Neural crest cell (in vitro differentiated cells): ENCODE data around the gene TLE5. TPM values are rescaled to one million over a fixed set of nuclear protein-coding genes. Genes with fewer than 3 reads are reported as not detected.
A peak's percentile ranks its signal among the peaks of the same experiment; 100 is the strongest.

Source experiments
- DNase-seq: peaks from one replicate; pipeline ENCODE4 v3.0.0; 2021; ENCODE audit warnings: low read depth, mixed read lengths, low spot score
- H3K27ac Mint-ChIP-seq: one replicate; pipeline ENCODE4 v1.8.0; 2021; ENCODE audit warnings: mild to moderate bottlenecking, mixed read lengths; ENCODE audit not compliant: unreplicated experiment
- H3K27me3 Mint-ChIP-seq: 2 replicates; pipeline ENCODE4 v1.8.0; 2021; ENCODE audit warnings: low read depth, mild to moderate bottlenecking, mixed read lengths
- H3K36me3 Mint-ChIP-seq: 2 replicates; pipeline ENCODE4 v1.8.0; 2021; ENCODE audit warnings: low read depth, mild to moderate bottlenecking, mixed read lengths
- H3K4me1 Mint-ChIP-seq: 2 replicates; pipeline ENCODE4 v1.8.0; 2021; ENCODE audit warnings: mixed read lengths
- H3K4me3 Mint-ChIP-seq: one replicate; pipeline ENCODE4 v1.8.0; 2021; ENCODE audit warnings: mild to moderate bottlenecking, mixed read lengths
- H3K9me3 Mint-ChIP-seq: 2 replicates; pipeline ENCODE4 v1.8.0; 2021; ENCODE audit warnings: mixed read lengths
- total RNA-seq: library from RNA; stranded (reverse); gene quantifications from 2 replicates; pipeline ENCODE4 v1.2.1, GENCODE V29; 2021
- TF ChIP-seq, protein P1 (sequence below): fragments of 200-600 bp; sonication (generic); conservative IDR thresholded peaks from 2 replicates; pipeline ENCODE4 v1.5.0; 2021; ENCODE audit warnings: antibody characterized with exemption, mild to moderate bottlenecking

TLE5 gene
- total RNA-seq, 1 donor from 2014 or later = 247 TPM

DNA sequence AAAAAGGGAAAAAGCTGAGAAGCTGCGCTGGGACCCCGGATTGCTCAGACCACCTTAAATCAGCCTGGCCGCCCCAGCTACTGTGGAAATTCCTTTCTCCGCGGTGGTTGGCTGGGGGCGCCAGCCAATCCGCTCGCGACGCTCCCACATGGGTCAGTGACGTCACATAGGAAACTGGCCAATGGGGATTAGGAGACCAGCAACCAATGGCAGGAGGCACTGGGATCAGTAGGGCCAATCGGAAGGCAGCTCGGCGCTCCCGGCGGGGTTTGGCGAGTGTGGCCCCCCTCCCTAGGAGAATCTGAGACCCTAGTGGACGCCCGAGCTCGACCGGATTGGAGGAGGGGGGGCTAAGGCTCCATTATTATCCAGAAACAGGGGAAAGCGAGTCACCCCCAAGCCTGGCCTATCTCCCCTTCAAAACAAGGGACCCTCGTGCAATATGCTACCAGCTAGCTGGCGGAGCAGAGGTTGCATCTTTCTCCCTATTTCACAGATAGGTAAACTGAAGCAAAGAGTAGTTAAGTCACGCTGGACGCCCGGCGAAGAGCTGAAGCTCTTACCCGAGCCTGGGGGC is 26.7 kb downstream of the TLE5 start:
- Mint-ChIP-seq H3K27me3 (peaks cover 92% of the 10 kb centered on the region), H3K36me3 (no peaks in the 10 kb centered on the region), H3K27ac (peak overlapping the region; percentile 92), H3K4me3 (peak overlapping the region; percentile 87), H3K9me3 (no peaks in the 10 kb centered on the region), H3K4me1 (peaks cover 23% of the 10 kb centered on the region)
- TF ChIP-seq, protein P1, sequence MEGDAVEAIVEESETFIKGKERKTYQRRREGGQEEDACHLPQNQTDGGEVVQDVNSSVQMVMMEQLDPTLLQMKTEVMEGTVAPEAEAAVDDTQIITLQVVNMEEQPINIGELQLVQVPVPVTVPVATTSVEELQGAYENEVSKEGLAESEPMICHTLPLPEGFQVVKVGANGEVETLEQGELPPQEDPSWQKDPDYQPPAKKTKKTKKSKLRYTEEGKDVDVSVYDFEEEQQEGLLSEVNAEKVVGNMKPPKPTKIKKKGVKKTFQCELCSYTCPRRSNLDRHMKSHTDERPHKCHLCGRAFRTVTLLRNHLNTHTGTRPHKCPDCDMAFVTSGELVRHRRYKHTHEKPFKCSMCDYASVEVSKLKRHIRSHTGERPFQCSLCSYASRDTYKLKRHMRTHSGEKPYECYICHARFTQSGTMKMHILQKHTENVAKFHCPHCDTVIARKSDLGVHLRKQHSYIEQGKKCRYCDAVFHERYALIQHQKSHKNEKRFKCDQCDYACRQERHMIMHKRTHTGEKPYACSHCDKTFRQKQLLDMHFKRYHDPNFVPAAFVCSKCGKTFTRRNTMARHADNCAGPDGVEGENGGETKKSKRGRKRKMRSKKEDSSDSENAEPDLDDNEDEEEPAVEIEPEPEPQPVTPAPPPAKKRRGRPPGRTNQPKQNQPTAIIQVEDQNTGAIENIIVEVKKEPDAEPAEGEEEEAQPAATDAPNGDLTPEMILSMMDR = no peak
- DNase-seq = peak; percentile 94

DNA sequence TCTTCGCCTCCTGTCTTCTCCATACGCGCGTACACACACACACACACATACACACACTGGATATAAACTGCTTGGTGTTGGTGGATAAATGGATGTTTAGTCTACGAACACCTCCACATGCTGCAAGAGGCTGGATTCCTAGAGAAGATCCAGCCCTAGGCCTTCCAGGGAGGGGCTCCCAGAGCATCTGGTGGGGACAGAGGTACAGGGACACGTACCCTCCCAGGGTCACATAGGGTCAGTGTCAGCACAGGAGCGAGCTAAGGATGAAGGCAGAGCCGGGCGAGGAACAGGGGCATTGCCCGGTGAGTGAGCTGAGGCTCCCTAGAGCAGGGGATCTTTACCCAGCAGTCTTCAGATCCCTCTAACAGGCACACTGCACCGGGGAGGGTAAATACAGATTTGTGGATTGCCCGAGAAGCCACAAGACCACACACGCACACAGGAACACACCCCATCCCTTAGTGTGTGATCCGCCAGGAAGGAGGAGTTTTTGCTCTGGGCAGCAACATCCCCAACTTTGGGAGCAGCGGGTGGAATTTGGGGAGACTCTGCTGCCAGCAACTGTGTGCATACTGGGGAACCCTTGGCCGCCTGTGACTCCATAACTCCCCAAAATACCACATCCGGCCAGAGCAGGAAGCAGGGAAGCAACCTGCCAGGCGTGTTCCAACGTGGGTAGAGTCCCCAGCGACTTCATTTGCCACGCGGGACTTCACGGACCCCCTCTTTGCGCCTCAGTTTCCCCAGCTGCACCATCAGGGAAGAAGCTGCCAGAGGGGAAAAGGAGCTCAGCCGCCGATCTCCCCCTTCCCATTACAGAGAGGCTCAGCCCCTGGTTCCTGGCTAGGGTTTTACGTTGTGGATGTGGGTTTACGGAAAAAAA is 27.4 kb downstream of the TLE5 start:
- peak overlapping the region; percentile 87 for H3K4me3 Mint-ChIP-seq
- H3K36me3 Mint-ChIP-seq = no peaks in the 10 kb centered on the region
- H3K27ac Mint-ChIP-seq = no peak overlapping the region
- peaks cover 92% of the 10 kb centered on the region for H3K27me3 Mint-ChIP-seq
- no peak for DNase-seq
- H3K4me1 Mint-ChIP-seq = peaks cover 25% of the 10 kb centered on the region
- TF ChIP-seq, protein P1 = no peak
- no peaks in the 10 kb centered on the region for H3K9me3 Mint-ChIP-seq

DNA sequence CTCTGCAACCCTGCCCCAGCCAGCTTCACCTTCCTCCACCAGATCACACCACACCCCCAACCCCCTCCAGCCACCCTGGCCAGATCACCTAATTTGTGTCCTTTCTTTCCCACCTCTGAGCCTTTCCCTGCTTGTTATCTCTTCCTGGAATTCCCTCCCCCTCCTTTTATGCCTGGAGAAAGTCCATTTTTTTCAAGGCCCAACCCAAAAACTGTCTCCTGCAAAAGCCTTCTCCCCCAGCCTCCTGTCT is 28.0 kb downstream of the TLE5 start:
- TF ChIP-seq, protein P1 = no peak
- no peak overlapping the region for H3K27ac Mint-ChIP-seq
- no peaks in the 10 kb centered on the region for H3K36me3 Mint-ChIP-seq
- H3K4me1 Mint-ChIP-seq = peaks cover 26% of the 10 kb centered on the region
- no peak for DNase-seq
- H3K27me3 Mint-ChIP-seq = peaks cover 92% of the 10 kb centered on the region
- H3K9me3 Mint-ChIP-seq = no peaks in the 10 kb centered on the region
- no peak overlapping the region for H3K4me3 Mint-ChIP-seq

DNA sequence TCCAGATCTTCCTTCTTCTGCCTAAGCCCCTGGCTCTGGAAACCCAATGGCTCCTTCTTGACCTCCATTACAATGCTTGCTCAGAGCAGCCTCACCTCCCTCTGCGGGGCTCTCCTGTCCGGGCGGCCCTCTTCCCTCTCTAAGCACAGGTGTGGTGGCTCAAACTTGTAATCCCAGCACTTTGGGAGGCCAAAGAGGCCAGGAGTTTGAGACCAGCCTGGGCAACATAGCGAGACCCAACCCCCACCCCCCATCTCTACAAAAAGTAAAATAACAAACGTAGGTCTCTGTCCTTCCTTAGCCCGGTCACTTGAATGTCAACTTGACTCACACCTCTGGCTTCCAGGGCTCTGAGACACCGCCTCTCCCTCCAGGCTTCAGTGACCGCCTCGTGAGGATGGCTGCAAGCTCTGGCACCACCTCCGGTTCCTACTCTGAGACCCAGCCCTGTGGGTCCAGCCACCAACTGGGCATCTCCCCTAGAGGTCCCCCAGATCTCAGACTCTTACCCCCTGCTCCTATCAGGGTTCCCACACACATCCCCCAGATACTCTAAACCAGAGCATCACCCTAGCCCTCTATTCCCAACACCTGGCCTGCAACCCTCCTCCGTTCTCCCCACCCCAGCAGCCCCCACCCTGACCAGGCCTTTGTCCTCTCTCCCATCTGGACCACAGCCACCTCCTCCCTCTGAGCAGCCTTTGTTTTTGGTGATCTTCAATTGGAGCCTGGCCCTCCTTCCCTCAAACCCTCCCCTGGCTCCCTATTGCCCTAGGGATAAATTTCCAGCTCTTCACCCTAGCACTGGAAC is 28.5 kb downstream of the TLE5 start:
- H3K27me3 Mint-ChIP-seq = peaks cover 90% of the 10 kb centered on the region
- no peaks in the 10 kb centered on the region for H3K36me3 Mint-ChIP-seq
- peaks cover 26% of the 10 kb centered on the region for H3K4me1 Mint-ChIP-seq
- peak overlapping the region; percentile 15 for H3K4me3 Mint-ChIP-seq
- H3K27ac Mint-ChIP-seq = no peak overlapping the region
- H3K9me3 Mint-ChIP-seq = no peaks in the 10 kb centered on the region
- DNase-seq = no peak
- TF ChIP-seq, protein P1 = no peak

DNA sequence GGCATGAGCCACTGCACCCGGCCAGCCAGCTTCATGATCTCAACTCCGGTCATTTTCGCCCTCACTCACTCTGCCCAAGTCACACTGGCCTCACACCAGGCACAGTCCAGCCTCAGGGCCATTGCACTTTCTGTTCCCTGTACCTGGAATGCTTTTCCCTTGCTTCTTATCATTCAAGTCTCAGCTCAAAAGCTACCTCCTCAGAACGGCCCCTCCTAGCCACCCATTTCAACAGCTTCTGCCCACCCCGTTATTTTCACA is 30.8 kb downstream of the TLE5 start:
- no peak overlapping the region for H3K27ac Mint-ChIP-seq
- H3K4me1 Mint-ChIP-seq = peaks cover 26% of the 10 kb centered on the region
- peak overlapping the region; percentile 24 for H3K4me3 Mint-ChIP-seq
- no peaks in the 10 kb centered on the region for H3K36me3 Mint-ChIP-seq
- no peaks in the 10 kb centered on the region for H3K9me3 Mint-ChIP-seq
- TF ChIP-seq, protein P1 = no peak
- peaks cover 94% of the 10 kb centered on the region for H3K27me3 Mint-ChIP-seq
- DNase-seq = no peak
